Osteocyte (in vitro differentiated cells): ENCODE results near the gene RAB21. TPM values are rescaled to one million over a fixed set of nuclear protein-coding genes. Genes with fewer than 3 reads are reported as not detected.

Source experiments
- DNase-seq: peaks from one replicate; pipeline ENCODE4 v3.0.0; 2021; ENCODE audit warnings: mixed read lengths; ENCODE audit not compliant: unreplicated experiment; ENCODE audit errors: extremely low spot score
- H3K27ac Mint-ChIP-seq: one replicate; pipeline ENCODE4 v1.8.0; 2021; ENCODE audit warnings: mild to moderate bottlenecking, mixed read lengths; ENCODE audit not compliant: unreplicated experiment
- H3K27me3 Mint-ChIP-seq: one replicate; pipeline ENCODE4 v1.8.0; 2021; ENCODE audit warnings: mixed read lengths; ENCODE audit not compliant: unreplicated experiment
- H3K36me3 Mint-ChIP-seq: one replicate; pipeline ENCODE4 v1.8.0; 2021; ENCODE audit warnings: mixed read lengths; ENCODE audit not compliant: unreplicated experiment
- H3K4me1 Mint-ChIP-seq: one replicate; pipeline ENCODE4 v1.8.0; 2021; ENCODE audit warnings: mixed read lengths; ENCODE audit not compliant: unreplicated experiment
- H3K4me3 Mint-ChIP-seq: one replicate; pipeline ENCODE4 v1.8.0; 2021; ENCODE audit warnings: mild to moderate bottlenecking, moderate library complexity, mixed read lengths; ENCODE audit not compliant: unreplicated experiment
- H3K9me3 Mint-ChIP-seq: one replicate; pipeline ENCODE4 v1.8.0; 2021; ENCODE audit warnings: mixed read lengths; ENCODE audit not compliant: unreplicated experiment
- CTCF ChIP-seq: fragments of 200-600 bp; sonication (generic); IDR thresholded peaks from 2 replicates; pipeline ENCODE4 v1.5.0; 2021; ENCODE audit warnings: antibody characterized with exemption, mild to moderate bottlenecking, moderate library complexity
- total RNA-seq: library from RNA; stranded (reverse); gene quantifications from 2 replicates; pipeline ENCODE4 v1.2.1, GENCODE V29; 2021

RAB21 gene
- total RNA-seq, 1 donor from 2014 or later: 70.6 TPM

GRCh38 chr12:71846322-71846940 lies 91.8 kb downstream of the RAB21 start:
- H3K36me3 Mint-ChIP-seq: peaks cover 12% of the 10 kb centered on the region
- H3K9me3 Mint-ChIP-seq: no peaks in the 10 kb centered on the region
- no peak for DNase-seq
- peaks cover 25% of the 10 kb centered on the region for H3K4me1 Mint-ChIP-seq
- TF ChIP-seq CTCF: peak; percentile 60
- no peak overlapping the region for H3K27ac Mint-ChIP-seq
- H3K4me3 Mint-ChIP-seq: no peak overlapping the region
- no peaks in the 10 kb centered on the region for H3K27me3 Mint-ChIP-seq

GRCh38 chr12:71848212-71848611 lies 93.5 kb downstream of the RAB21 start:
- DNase-seq: no peak
- Mint-ChIP-seq H3K27ac (peak overlapping the region; percentile 23), H3K4me3 (no peak overlapping the region), H3K9me3 (no peaks in the 10 kb centered on the region), H3K36me3 (peaks cover 15% of the 10 kb centered on the region), H3K27me3 (no peaks in the 10 kb centered on the region), H3K4me1 (peaks cover 16% of the 10 kb centered on the region)
- TF ChIP-seq CTCF: no peak

GRCh38 chr12:71849109-71849851 lies 94.6 kb downstream of the RAB21 start:
- Mint-ChIP-seq H3K27ac (no peak overlapping the region), H3K9me3 (no peaks in the 10 kb centered on the region), H3K36me3 (peaks cover 15% of the 10 kb centered on the region), H3K27me3 (no peaks in the 10 kb centered on the region), H3K4me1 (peaks cover 26% of the 10 kb centered on the region), H3K4me3 (no peak overlapping the region)
- TF ChIP-seq CTCF: no peak
- DNase-seq: no peak

Other genes with a start within 250 kb of the RAB21 start
- gene ZFC3H1, start 91.0 kb upstream of the RAB21 start, total RNA-seq: 38.8 and 49.7 TPM in 2 replicates
- gene THAP2, start 90.6 kb upstream of the RAB21 start, total RNA-seq: 5.0 and 5.1 TPM in 2 replicates
- 28.0 and 32.5 TPM in 2 replicates for gene TMEM19, start 68.8 kb upstream of the RAB21 start, total RNA-seq
- gene TBC1D15, start 84.9 kb downstream of the RAB21 start, total RNA-seq: 50.9 and 52.2 TPM in 2 replicates
- gene TPH2, start 184.0 kb downstream of the RAB21 start, total RNA-seq: not detected in 2 replicates